Measurements from ENCODE around the gene GFRA4.

The GFRA4 gene

GRCh38 chr20:3670945-3671344, 7.7 kb upstream of the GFRA4 start:
- ChIA-PET CTCF (interaction anchor here (0.5 to 4.1 kb wide), 8 partner anchors 40 to 1545 kb away, joined by 3 to 30 read pairs (median 3); partner anchors contain the start of gene AP5S1), POLR2A (no interaction called here)
- Histone ChIP-seq H3K36me3 (ENCODE audit: control insufficient read depth in 2 of 2, insufficient read depth in 1 of 2, low read length in 2 of 2) (no peaks in the 10 kb centered on the region), H3K27ac (ENCODE audit: extremely low read depth, low read depth, low read length) (no peak overlapping the region), H3K4me1 (ENCODE audit: control insufficient read depth, insufficient read depth, low read length) (peaks cover 7% of the 10 kb centered on the region; the same call in 1 of the 2 replicates), H3K9me3 (ENCODE audit: control insufficient read depth, insufficient read depth, low read depth, low read length) (no peaks in the 10 kb centered on the region), H3K4me3 (ENCODE audit: low read depth, low read length) (no peak overlapping the region)
- TF ChIP-seq REST (tag by site-specific recombination; IDR thresholded peaks at IDR 0.05) (no peak), TRIM28 (IDR thresholded peaks at IDR 0.05; ENCODE audit: borderline replicate concordance, low read length) (no peak), ZNF837 (tag by site-specific recombination; IDR thresholded peaks at IDR 0.05) (no peak), ZNF223 (tag by site-specific recombination; IDR thresholded peaks at IDR 0.05) (no peak), HOXD13 (CRISPR knock-in tag; IDR thresholded peaks at IDR 0.05; ENCODE audit: borderline replicate concordance) (no peak), ZNF132 (tag by site-specific recombination; IDR thresholded peaks at IDR 0.05; ENCODE audit: borderline replicate concordance) (no peak)
- TF ChIP-seq, protein P1, sequence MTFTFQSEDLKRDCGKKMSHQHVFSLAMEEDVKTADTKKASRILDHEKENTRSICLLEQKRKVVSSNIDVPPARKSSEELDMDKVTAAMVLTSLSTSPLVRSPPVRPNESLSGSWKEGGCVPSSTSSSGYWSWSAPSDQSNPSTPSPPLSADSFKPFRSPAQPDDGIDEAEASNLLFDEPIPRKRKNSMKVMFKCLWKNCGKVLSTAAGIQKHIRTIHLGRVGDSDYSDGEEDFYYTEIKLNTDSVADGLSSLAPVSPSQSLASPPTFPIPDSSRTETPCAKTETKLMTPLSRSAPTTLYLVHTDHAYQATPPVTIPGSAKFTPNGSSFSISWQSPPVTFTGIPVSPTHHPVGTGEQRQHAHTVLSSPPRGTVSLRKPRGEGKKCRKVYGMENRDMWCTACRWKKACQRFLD (tag by site-specific recombination; IDR thresholded peaks at IDR 0.05), result no peak
- TF ChIP-seq, protein P2, sequence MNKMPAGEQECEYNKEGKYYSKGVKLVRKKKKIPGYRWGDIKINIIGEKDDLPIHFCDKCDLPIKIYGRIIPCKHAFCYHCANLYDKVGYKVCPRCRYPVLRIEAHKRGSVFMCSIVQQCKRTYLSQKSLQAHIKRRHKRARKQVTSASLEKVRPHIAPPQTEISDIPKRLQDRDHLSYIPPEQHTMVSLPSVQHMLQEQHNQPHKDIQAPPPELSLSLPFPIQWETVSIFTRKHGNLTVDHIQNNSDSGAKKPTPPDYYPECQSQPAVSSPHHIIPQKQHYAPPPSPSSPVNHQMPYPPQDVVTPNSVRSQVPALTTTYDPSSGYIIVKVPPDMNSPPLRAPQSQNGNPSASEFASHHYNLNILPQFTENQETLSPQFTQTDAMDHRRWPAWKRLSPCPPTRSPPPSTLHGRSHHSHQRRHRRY (tag by site-specific recombination; IDR thresholded peaks at IDR 0.05), result no peak
- TF ChIP-seq, protein P3, sequence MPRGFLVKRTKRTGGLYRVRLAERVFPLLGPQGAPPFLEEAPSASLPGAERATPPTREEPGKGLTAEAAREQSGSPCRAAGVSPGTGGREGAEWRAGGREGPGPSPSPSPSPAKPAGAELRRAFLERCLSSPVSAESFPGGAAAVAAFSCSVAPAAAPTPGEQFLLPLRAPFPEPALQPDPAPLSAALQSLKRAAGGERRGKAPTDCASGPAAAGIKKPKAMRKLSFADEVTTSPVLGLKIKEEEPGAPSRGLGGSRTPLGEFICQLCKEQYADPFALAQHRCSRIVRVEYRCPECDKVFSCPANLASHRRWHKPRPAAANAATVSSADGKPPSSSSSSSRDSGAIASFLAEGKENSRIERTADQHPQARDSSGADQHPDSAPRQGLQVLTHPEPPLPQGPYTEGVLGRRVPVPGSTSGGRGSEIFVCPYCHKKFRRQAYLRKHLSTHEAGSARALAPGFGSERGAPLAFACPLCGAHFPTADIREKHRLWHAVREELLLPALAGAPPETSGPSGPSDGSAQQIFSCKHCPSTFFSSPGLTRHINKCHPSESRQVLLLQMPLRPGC (tag by site-specific recombination; IDR thresholded peaks at IDR 0.05), result no peak

- POLR2A ChIA-PET, result no interaction called here
Observed at GRCh38 chr20:3670511-3670910, 7.3 kb upstream of the GFRA4 start.

More at GRCh38 chr20:3670511-3670910, 7.3 kb upstream of the GFRA4 start:
- H3K27ac ChIP-seq (ENCODE audit: extremely low read depth, low read depth, low read length), result no peak overlapping the region
- no peaks in the 10 kb centered on the region for H3K9me3 ChIP-seq (ENCODE audit: control insufficient read depth, insufficient read depth, low read depth, low read length)
- CTCF ChIA-PET, result interaction anchor here (0.5 to 4.1 kb wide), 6 partner anchors 40 to 1545 kb away, joined by 3 to 30 read pairs (median 3); no protein-coding TSS in a partner anchor
- no peaks in the 10 kb centered on the region for H3K36me3 ChIP-seq (ENCODE audit: control insufficient read depth in 2 of 2, insufficient read depth in 1 of 2, low read length in 2 of 2)
- TF ChIP-seq, protein P4, sequence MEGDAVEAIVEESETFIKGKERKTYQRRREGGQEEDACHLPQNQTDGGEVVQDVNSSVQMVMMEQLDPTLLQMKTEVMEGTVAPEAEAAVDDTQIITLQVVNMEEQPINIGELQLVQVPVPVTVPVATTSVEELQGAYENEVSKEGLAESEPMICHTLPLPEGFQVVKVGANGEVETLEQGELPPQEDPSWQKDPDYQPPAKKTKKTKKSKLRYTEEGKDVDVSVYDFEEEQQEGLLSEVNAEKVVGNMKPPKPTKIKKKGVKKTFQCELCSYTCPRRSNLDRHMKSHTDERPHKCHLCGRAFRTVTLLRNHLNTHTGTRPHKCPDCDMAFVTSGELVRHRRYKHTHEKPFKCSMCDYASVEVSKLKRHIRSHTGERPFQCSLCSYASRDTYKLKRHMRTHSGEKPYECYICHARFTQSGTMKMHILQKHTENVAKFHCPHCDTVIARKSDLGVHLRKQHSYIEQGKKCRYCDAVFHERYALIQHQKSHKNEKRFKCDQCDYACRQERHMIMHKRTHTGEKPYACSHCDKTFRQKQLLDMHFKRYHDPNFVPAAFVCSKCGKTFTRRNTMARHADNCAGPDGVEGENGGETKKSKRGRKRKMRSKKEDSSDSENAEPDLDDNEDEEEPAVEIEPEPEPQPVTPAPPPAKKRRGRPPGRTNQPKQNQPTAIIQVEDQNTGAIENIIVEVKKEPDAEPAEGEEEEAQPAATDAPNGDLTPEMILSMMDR (tag by site-specific recombination; IDR thresholded peaks at IDR 0.05), result peak; percentile 78; the same call in 1 of the 2 replicates
- TF ChIP-seq GLIS2 (tag by site-specific recombination; IDR thresholded peaks at IDR 0.05) (0 out of 2 replicates have a peak, but pooled peaks have one; percentile 31), EGR2 (tag by site-specific recombination; IDR thresholded peaks at IDR 0.05; ENCODE audit: low read depth) (0 out of 2 replicates have a peak, but pooled peaks have one; percentile 9), SCRT2 (tag by site-specific recombination; IDR thresholded peaks at IDR 0.05) (no peak), ZNF624 (tag by site-specific recombination; IDR thresholded peaks at IDR 0.05) (no peak), ZNF76 (tag by site-specific recombination; IDR thresholded peaks at IDR 0.05; ENCODE audit: borderline replicate concordance, low read depth) (no peak), ZNF600 (tag by site-specific recombination; IDR thresholded peaks at IDR 0.05) (0 out of 2 replicates have a peak, but pooled peaks have one; percentile 15), ZNF169 (tag by site-specific recombination; IDR thresholded peaks at IDR 0.05) (no peak), ZNF394 (tag by site-specific recombination; IDR thresholded peaks at IDR 0.05; ENCODE audit: borderline replicate concordance) (peak; percentile 17; the same call in 1 of the 2 replicates), ZNF133 (tag by site-specific recombination; IDR thresholded peaks at IDR 0.05) (no peak)
- peaks cover 7% of the 10 kb centered on the region; the same call in 1 of the 2 replicates for H3K4me1 ChIP-seq (ENCODE audit: control insufficient read depth, insufficient read depth, low read length)
- H3K4me3 ChIP-seq (ENCODE audit: low read depth, low read length), result no peak overlapping the region
